ENCODE measurements around the gene CTSC.
"Not testable (repeated sequence)": the region's sequence is repeated elsewhere in the genome, so short reads cannot be mapped to it uniquely, and the experiment has no call there.

Gene CTSC

DNA sequence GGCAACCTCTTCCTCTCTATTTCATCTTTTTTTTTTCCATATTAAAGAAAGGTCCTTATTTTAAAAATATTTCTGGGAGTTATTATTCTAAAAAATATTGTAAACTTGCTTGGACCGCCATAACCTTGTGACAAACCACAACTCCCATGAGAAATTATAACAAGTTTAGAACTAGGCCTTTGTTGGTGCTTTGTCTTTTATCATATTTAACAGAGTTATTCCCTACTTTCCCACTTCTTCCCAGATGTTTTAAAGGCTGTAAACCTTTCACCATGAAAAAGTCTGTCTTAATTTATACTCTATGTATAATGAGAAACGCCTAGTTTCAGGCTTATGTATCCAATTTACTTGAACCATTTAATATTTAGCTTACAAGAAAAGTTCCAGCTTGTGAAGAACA, 3.7 kb downstream of the CTSC start:
- H3K36me3 ChIP-seq (ENCODE audit: control insufficient read depth, insufficient read depth, low read length) = peaks cover 20% of the 10 kb centered on the region; the same call in 1 of the 2 replicates
- no peaks in the 10 kb centered on the region for H3K27me3 ChIP-seq (ENCODE audit: control insufficient read depth, insufficient read depth, low read length)
- peaks cover 1% of the 10 kb centered on the region; the same call in 1 of the 2 replicates for H3K4me1 ChIP-seq (ENCODE audit: control insufficient read depth, insufficient read depth, low read length)
- no peaks in the 10 kb centered on the region for H3K9me3 ChIP-seq (ENCODE audit: control insufficient read depth, insufficient read depth, low read length)
- H3K4me3 ChIP-seq (ENCODE audit: low read length) = no peak overlapping the region
- no CpG with 5 or more reads among the region's 2 CpGs for WGBS (ENCODE audit: insufficient coverage, insufficient read length)
- no peak for DNase-seq (ENCODE audit: low read depth, low spot score)
- H3K27ac ChIP-seq (ENCODE audit: low read length) = no peak overlapping the region

DNA sequence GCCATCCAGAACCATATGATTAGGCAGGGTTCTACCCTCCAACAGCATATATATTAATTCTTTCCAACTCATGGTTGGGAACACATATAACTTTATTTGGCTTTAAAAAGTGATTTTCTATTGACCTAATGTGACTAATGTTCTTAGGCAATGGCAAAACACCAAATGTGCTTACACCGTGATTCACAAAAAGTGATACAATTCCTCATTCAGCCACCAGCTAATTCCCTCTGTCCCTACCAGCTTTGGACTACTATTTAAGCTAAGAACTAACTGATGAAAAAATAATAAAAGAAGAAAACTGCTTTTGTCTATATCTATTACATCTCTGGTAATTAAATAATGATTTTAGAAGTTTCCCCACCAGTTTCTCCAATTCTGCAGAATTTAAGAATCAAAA, 4.7 kb downstream of the CTSC start:
- H3K9me3 ChIP-seq (ENCODE audit: control insufficient read depth, insufficient read depth, low read length) = no peaks in the 10 kb centered on the region
- H3K4me1 ChIP-seq (ENCODE audit: control insufficient read depth, insufficient read depth, low read length) = peaks cover 1% of the 10 kb centered on the region; the same call in 1 of the 2 replicates
- WGBS (ENCODE audit: insufficient coverage, insufficient read length) = no CpG with 5 or more reads among the region's 1 CpG
- no peak for DNase-seq (ENCODE audit: low read depth, low spot score)
- H3K36me3 ChIP-seq (ENCODE audit: control insufficient read depth, insufficient read depth, low read length) = peaks cover 20% of the 10 kb centered on the region; the same call in 1 of the 2 replicates
- no peaks in the 10 kb centered on the region for H3K27me3 ChIP-seq (ENCODE audit: control insufficient read depth, insufficient read depth, low read length)
- no peak overlapping the region for H3K27ac ChIP-seq (ENCODE audit: low read length)
- no peak overlapping the region for H3K4me3 ChIP-seq (ENCODE audit: low read length)

DNA sequence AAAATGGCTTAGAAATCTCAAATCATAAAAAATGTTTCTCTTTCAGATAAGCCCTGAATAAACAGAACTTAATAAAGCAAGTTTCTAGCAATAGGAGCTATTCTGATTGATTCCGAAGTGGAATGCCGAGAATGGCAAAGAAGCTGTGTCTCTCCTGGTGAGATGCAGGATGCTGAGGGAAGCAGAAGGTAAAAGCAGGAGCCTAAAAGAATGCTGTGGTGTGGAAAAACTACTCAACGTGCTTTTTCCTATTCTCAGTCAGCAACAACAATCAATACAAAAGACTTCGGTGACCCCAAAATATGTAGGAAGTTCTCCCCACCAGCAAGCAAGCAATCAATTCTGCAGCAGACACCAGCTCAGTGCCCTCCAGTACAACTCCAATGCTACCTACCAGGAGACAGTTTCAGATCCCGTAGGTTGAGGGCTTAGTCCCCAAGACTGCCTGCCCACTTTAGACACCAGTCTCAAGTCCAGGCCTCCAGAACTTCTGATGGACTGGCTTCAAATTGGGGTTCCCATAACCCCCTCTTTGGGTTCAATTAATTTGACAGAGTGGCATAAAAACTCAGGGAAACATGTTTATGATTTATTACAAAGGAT, 6.6 kb downstream of the CTSC start:
- Histone ChIP-seq H3K4me3 (ENCODE audit: low read length) (no peak overlapping the region), H3K9me3 (ENCODE audit: control insufficient read depth, insufficient read depth, low read length) (no peaks in the 10 kb centered on the region), H3K27me3 (ENCODE audit: control insufficient read depth, insufficient read depth, low read length) (no peaks in the 10 kb centered on the region), H3K27ac (ENCODE audit: low read length) (no peak overlapping the region), H3K36me3 (ENCODE audit: control insufficient read depth, insufficient read depth, low read length) (peaks cover 20% of the 10 kb centered on the region; the same call in 1 of the 2 replicates), H3K4me1 (ENCODE audit: control insufficient read depth, insufficient read depth, low read length) (peaks cover 2% of the 10 kb centered on the region; the same call in 1 of the 2 replicates)
- no CpG with 5 or more reads among the region's 5 CpGs for WGBS (ENCODE audit: insufficient coverage, insufficient read length)
- no peak for DNase-seq (ENCODE audit: low read depth, low spot score)

DNA sequence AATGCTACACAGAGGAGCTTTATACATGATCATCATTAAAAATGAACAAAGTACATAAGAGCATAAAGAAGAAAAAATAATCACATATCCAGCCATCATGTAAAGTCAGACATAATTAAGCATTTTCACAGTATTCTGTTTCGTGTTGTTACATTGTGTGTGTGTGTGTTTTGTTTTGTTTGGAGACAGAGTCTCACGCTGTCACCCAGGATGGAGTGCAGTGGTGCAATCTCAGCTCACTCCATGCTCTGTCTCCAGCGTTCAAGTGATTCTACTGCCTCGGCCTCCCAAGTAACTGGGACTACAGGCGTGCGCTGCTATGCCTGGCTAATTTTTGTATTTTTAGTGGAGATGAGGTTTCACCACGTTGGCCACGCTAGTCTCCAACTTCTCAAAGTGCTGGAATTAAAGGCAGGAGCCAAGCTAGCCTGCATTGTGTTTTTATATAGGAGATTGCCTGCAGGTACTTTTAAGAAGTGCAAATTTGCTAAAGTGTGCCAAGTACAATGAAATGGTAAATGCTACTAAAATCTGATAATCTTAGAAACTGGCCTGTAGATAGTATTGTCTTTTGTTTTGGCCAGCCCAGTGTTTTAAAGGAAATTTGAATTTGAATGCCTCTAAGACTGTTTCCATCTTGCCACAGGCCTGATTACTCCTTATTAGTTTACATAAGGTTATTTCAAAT, 7.8 kb downstream of the CTSC start:
- peaks cover 20% of the 10 kb centered on the region; the same call in 1 of the 2 replicates for H3K36me3 ChIP-seq (ENCODE audit: control insufficient read depth, insufficient read depth, low read length)
- WGBS (ENCODE audit: insufficient coverage, insufficient read length) = no CpG with 5 or more reads among the region's 8 CpGs
- no peak for DNase-seq (ENCODE audit: low read depth, low spot score)
- H3K27me3 ChIP-seq (ENCODE audit: control insufficient read depth, insufficient read depth, low read length) = no peaks in the 10 kb centered on the region
- peaks cover 2% of the 10 kb centered on the region; the same call in 1 of the 2 replicates for H3K4me1 ChIP-seq (ENCODE audit: control insufficient read depth, insufficient read depth, low read length)
- H3K9me3 ChIP-seq (ENCODE audit: control insufficient read depth, insufficient read depth, low read length) = no peaks in the 10 kb centered on the region
- H3K4me3 ChIP-seq (ENCODE audit: low read length) = no peak overlapping the region
- no peak overlapping the region for H3K27ac ChIP-seq (ENCODE audit: low read length)

DNA sequence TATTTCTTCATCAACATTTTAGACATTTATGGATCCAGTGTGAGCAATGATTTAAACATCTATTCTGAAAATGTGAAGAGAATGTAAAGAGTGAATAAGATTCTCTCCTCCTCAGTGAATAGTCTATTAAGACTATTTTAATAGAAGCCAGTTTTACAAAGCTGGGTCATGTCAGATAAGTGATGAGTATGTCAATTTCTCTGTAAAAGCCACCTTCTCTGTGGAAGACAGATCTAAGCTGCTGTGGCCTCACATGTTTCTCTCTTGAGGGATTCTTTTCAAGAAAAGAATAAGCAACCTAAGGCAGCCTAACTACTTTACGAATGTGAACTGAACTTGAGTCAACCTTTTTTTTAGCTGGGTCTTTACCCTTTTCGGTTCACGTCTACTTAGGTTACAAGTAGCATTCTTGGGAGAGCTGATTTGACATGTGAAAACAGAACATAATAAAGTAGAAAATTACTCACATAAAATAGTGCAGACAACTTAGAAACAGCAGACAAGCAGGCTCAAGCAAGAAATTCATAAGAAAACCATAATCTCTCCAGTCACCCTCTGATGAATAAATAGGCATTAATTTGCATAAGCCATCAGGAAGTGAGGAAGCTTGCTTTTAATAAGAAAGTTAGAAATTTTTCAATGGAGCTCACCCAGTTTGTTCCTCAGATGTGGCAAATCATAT, 9.9 kb downstream of the CTSC start:
- Histone ChIP-seq H3K4me1 (ENCODE audit: control insufficient read depth, insufficient read depth, low read length) (peaks cover 2% of the 10 kb centered on the region; the same call in 1 of the 2 replicates), H3K9me3 (ENCODE audit: control insufficient read depth, insufficient read depth, low read length) (no peaks in the 10 kb centered on the region), H3K36me3 (ENCODE audit: control insufficient read depth, insufficient read depth, low read length) (peaks cover 14% of the 10 kb centered on the region; the same call in 1 of the 2 replicates), H3K27me3 (ENCODE audit: control insufficient read depth, insufficient read depth, low read length) (no peaks in the 10 kb centered on the region), H3K4me3 (ENCODE audit: low read length) (no peak overlapping the region), H3K27ac (ENCODE audit: low read length) (no peak overlapping the region)
- DNase-seq (ENCODE audit: low read depth, low spot score) = no peak
- WGBS (ENCODE audit: insufficient coverage, insufficient read length) = no CpG with 5 or more reads among the region's 3 CpGs

DNA sequence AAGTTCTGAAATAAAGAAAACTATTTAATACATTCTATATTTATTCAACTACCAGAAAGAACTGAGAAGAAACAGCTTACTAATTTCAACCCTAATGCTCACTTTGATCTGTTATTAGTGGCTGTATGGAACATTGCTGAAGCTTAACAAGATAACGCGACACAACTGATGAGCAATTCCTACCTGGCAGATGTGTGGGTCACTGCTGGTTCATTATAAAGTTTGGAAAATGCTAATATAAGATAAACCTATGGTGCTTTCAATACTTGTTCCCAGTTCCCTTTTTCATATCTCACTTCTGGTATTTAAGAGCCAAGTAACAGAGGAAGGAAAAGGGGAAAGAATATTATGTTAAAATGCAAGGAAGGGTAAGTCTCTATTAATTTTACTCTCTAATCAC, 10.5 kb downstream of the CTSC start:
- H3K4me1 ChIP-seq (ENCODE audit: control insufficient read depth, insufficient read depth, low read length) = peaks cover 2% of the 10 kb centered on the region; the same call in 1 of the 2 replicates
- no peak for DNase-seq (ENCODE audit: low read depth, low spot score)
- WGBS (ENCODE audit: insufficient coverage, insufficient read length) = no CpG with 5 or more reads among the region's 2 CpGs

DNA sequence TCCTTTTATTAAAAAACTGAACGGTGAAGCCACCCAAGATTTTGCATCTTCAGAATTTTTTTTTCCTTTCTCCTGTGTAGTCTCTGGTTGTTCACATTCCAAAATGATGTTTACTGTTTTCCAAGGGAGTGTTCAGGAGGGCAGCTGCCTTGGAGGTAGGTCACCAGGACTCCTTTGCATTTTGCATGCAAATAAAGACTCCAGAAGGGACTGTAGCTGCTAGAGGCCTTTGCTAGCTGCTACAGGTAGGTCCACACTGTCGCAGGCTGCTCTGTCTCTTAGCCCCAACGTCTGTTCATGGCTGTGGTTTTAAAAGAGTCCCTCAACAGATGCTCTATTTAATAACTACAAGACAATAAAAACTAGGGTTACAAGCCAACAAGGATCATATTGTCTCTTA, 11.4 kb downstream of the CTSC start:
- Histone ChIP-seq H3K27me3 (ENCODE audit: control insufficient read depth, insufficient read depth, low read length) (no peaks in the 10 kb centered on the region), H3K4me1 (ENCODE audit: control insufficient read depth, insufficient read depth, low read length) (0 out of 2 replicates have a peak, but pooled peaks cover 1% of the 10 kb centered on the region), H3K9me3 (ENCODE audit: control insufficient read depth, insufficient read depth, low read length) (no peaks in the 10 kb centered on the region), H3K36me3 (ENCODE audit: control insufficient read depth, insufficient read depth, low read length) (peaks cover 8% of the 10 kb centered on the region; the same call in 1 of the 2 replicates), H3K27ac (ENCODE audit: low read length) (no peak overlapping the region), H3K4me3 (ENCODE audit: low read length) (no peak overlapping the region)
- DNase-seq (ENCODE audit: low read depth, low spot score) = no peak
- WGBS (ENCODE audit: insufficient coverage, insufficient read length) = no CpG with 5 or more reads among the region's 3 CpGs

More for the DNA sequence above, 10.5 kb downstream of the CTSC start:
- Histone ChIP-seq H3K27ac (ENCODE audit: low read length) (no peak overlapping the region), H3K36me3 (ENCODE audit: control insufficient read depth, insufficient read depth, low read length) (peaks cover 13% of the 10 kb centered on the region; the same call in 1 of the 2 replicates), H3K27me3 (ENCODE audit: control insufficient read depth, insufficient read depth, low read length) (no peaks in the 10 kb centered on the region), H3K9me3 (ENCODE audit: control insufficient read depth, insufficient read depth, low read length) (no peaks in the 10 kb centered on the region), H3K4me3 (ENCODE audit: low read length) (no peak overlapping the region)

DNA sequence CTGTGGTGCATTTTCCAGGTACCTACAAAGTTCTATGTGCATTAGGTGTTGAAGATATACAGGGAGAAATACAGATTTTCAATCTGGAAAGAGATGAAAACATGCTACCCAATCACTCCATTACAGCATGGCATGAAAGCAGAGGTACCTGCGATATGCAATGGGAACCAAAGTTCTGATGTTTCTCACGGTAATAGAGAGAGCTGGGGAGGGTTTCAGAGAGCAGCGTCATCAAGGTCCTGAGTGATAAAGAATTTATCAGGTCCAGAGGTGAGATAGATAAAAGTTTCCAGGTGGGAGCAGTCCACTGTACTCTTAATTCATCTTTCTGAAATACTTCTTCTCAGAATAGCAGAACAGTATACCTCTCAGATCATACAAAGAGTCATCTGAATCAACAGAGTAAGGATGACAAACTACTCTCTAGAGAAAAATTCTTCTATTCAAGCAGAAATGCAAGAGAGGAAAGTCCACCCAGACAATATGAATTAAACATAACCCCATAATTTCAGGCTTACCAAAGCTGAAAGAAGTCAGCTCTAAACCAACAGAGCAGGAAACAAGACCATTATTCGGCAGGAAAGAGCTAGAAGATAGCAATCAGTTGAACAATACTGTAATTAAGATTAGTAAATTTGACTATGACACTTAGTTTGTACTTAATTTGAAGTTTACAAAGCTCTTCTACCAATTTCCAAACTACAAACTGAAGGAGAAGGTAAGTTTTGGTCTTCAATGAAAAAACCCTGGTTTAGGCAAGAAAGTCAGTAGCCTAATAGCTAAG, 12.8 kb downstream of the CTSC start:
- Histone ChIP-seq H3K4me3 (ENCODE audit: low read length) (no peak overlapping the region), H3K36me3 (ENCODE audit: control insufficient read depth, insufficient read depth, low read length) (peaks cover 5% of the 10 kb centered on the region; the same call in 1 of the 2 replicates), H3K27me3 (ENCODE audit: control insufficient read depth, insufficient read depth, low read length) (no peaks in the 10 kb centered on the region), H3K27ac (ENCODE audit: low read length) (no peak overlapping the region), H3K4me1 (ENCODE audit: control insufficient read depth, insufficient read depth, low read length) (0 out of 2 replicates have a peak, but pooled peaks cover 1% of the 10 kb centered on the region), H3K9me3 (ENCODE audit: control insufficient read depth, insufficient read depth, low read length) (no peaks in the 10 kb centered on the region)
- DNase-seq (ENCODE audit: low read depth, low spot score) = no peak
- WGBS (ENCODE audit: insufficient coverage, insufficient read length) = no CpG with 5 or more reads among the region's 4 CpGs

DNA sequence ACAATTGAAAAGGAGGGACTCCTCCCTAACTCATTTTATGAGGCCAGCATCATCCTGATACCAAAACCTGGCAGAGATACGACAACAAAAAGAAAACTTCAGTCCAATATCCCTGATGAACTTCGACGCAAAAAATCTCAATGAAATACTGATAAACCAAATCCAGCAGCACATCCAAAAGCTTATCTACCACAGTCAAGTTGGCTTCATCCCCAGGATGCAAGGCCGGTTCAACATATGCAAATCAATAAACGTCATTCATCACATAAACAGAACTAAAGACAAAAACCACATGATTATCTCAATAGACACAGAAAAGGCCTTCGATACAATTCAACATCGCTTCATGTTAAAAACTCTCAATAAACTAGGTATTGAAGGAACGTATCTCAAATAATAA, 14.7 kb downstream of the CTSC start:
- not testable (repeated sequence) for DNase-seq (ENCODE audit: low read depth, low spot score); H3K36me3 ChIP-seq (ENCODE audit: control insufficient read depth, insufficient read depth, low read length); H3K27me3 ChIP-seq (ENCODE audit: control insufficient read depth, insufficient read depth, low read length); H3K9me3 ChIP-seq (ENCODE audit: control insufficient read depth, insufficient read depth, low read length); H3K27ac ChIP-seq (ENCODE audit: low read length); H3K4me1 ChIP-seq (ENCODE audit: control insufficient read depth, insufficient read depth, low read length); H3K4me3 ChIP-seq (ENCODE audit: low read length)
- no CpG with 5 or more reads among the region's 8 CpGs for WGBS (ENCODE audit: insufficient coverage, insufficient read length)

DNA sequence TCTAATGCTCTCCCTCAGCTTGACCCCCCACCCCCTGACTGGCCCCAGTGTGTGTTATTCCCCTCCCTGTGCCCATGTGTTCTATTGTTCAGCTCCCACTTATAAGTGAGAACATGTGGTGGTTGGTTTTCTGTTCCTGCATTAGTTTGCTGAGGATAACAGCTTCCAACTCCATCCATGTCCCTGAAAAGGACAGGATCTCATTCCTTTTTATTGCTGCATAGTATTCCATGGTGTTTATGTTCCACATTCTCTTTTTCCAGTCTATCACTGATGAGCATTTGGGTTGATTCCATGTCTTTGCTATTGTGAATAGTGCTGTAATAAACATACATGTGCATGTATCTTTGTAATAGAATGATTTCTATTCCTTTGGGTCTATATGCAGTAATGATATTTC, 16.1 kb downstream of the CTSC start:
- H3K27me3 ChIP-seq (ENCODE audit: control insufficient read depth, insufficient read depth, low read length); DNase-seq (ENCODE audit: low read depth, low spot score); H3K4me3 ChIP-seq (ENCODE audit: low read length); H3K4me1 ChIP-seq (ENCODE audit: control insufficient read depth, insufficient read depth, low read length); H3K9me3 ChIP-seq (ENCODE audit: control insufficient read depth, insufficient read depth, low read length); H3K36me3 ChIP-seq (ENCODE audit: control insufficient read depth, insufficient read depth, low read length); H3K27ac ChIP-seq (ENCODE audit: low read length): not testable (repeated sequence)
